ENCODE results near the gene RASSF5. TPM values are rescaled to one million over a fixed set of nuclear protein-coding genes. Genes with fewer than 3 reads are reported as not detected.

Gene RASSF5
- total and polyA plus RNA-seq, 10 of the 15 experiments (the other 5 are each of a cell fraction or from before 2014, with no cell fraction given): 14.0 to 89.6 (median 68.9) TPM

DNA sequence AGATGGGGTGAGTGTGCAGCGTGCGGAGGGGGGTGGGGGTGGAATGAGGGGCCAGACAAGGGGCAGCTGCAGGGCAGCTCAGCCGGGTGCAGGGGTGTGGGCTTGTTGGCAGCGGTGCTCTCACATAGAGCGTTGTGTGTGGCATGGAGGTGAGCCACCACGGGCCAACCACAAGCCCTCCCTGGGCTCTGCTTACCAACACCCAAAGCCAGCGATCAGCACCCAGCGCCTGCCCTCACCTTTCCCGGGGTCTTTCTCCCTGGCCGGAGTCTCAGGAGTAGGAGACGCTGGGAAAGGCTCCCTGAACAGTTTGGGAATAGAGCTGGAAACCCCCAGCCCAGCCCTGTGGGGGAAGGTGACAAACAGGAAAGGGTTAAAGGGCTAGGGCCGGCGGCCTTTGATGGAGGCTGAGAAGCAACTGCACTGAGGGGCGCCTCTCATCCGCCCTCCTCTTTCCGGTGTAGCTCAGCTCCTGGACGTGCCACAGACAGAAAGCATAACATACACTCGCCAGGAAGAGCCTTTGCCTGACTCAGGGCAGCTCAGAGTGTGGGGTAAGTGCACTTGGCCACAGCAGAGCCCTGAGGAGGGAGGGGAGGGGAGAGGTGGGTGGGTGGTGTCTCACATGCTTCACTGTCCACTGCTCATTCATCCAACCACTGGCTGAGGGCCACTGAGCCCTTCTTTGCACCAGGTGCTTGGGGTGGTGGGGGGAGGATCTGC lies 36.5 kb upstream of the RASSF5 start:
- CTCF ChIA-PET: interaction anchor here (0.7 to 4.1 kb wide), 23 partner anchors 9 to 1310 kb away, joined by 3 to 61 read pairs (median 6); partner anchors contain the start of gene DYRK3
- TF ChIP-seq TCF3 (IDR thresholded peaks at IDR 0.05; ENCODE audit: borderline replicate concordance, insufficient read depth, low read depth, low read length) (peak; percentile 70; the same call in 1 of the 2 replicates), KLF5 (IDR thresholded peaks at IDR 0.05; ENCODE audit: partially characterized antibody) (no peak), NBN (IDR thresholded peaks at IDR 0.05) (no peak), TAF1 (IDR thresholded peaks at IDR 0.05; ENCODE audit: borderline replicate concordance, low read depth, low read length) (peak; percentile 22; the same call in 1 of the 2 replicates), TCF12 (IDR thresholded peaks at IDR 0.05; ENCODE audit: low read depth, low read length) (peak; percentile 73), PAX5 (IDR thresholded peaks at IDR 0.05; ENCODE audit: borderline replicate concordance, low read depth, low read length) (peak; percentile 16; the same call in 1 of the 2 replicates), EED (IDR thresholded peaks at IDR 0.05; ENCODE audit: low read depth) (0 out of 2 replicates have a peak, but pooled peaks have one; percentile 0), POLR2AphosphoS5 (IDR thresholded peaks at IDR 0.05; ENCODE audit: low read length) (peak; percentile 49; the same call in 1 of the 2 replicates), LARP7 (IDR thresholded peaks at IDR 0.05) (peak; percentile 42; the same call in 1 of the 2 replicates), PBX3 (IDR thresholded peaks at IDR 0.05; ENCODE audit: insufficient replicate concordance, low read depth, low read length) (peak; percentile 5), ETV6 (conservative IDR thresholded peaks at IDR 0.05 in 1 of 2, IDR thresholded peaks at IDR 0.05 in 1 of 2; ENCODE audit: borderline replicate concordance in 1 of 2, low read depth in 1 of 2) (0 out of 4 replicates have a peak, but pooled peaks of 1 of the 2 experiments have one; percentile 1), EP300 (IDR thresholded peaks at IDR 0.05; ENCODE audit: borderline replicate concordance in 1 of 2, control insufficient read depth in 1 of 2, low read depth in 2 of 2, low read length in 2 of 2) (no peak), NR2F1 (conservative IDR thresholded peaks at IDR 0.05) (peak; percentile 50; the same call in 1 of the 2 replicates), YY1 (IDR thresholded peaks at IDR 0.05; ENCODE audit: low read depth, low read length) (0 out of 2 replicates have a peak, but pooled peaks have one; percentile 27), CBFB (IDR thresholded peaks at IDR 0.05; ENCODE audit: low read depth) (0 out of 2 replicates have a peak, but pooled peaks have one; percentile 22)
- TF ChIP-seq, protein P1, sequence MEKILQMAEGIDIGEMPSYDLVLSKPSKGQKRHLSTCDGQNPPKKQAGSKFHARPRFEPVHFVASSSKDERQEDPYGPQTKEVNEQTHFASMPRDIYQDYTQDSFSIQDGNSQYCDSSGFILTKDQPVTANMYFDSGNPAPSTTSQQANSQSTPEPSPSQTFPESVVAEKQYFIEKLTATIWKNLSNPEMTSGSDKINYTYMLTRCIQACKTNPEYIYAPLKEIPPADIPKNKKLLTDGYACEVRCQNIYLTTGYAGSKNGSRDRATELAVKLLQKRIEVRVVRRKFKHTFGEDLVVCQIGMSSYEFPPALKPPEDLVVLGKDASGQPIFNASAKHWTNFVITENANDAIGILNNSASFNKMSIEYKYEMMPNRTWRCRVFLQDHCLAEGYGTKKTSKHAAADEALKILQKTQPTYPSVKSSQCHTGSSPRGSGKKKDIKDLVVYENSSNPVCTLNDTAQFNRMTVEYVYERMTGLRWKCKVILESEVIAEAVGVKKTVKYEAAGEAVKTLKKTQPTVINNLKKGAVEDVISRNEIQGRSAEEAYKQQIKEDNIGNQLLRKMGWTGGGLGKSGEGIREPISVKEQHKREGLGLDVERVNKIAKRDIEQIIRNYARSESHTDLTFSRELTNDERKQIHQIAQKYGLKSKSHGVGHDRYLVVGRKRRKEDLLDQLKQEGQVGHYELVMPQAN (conservative IDR thresholded peaks at IDR 0.05): peak; percentile 16
- TF ChIP-seq, protein P2, sequence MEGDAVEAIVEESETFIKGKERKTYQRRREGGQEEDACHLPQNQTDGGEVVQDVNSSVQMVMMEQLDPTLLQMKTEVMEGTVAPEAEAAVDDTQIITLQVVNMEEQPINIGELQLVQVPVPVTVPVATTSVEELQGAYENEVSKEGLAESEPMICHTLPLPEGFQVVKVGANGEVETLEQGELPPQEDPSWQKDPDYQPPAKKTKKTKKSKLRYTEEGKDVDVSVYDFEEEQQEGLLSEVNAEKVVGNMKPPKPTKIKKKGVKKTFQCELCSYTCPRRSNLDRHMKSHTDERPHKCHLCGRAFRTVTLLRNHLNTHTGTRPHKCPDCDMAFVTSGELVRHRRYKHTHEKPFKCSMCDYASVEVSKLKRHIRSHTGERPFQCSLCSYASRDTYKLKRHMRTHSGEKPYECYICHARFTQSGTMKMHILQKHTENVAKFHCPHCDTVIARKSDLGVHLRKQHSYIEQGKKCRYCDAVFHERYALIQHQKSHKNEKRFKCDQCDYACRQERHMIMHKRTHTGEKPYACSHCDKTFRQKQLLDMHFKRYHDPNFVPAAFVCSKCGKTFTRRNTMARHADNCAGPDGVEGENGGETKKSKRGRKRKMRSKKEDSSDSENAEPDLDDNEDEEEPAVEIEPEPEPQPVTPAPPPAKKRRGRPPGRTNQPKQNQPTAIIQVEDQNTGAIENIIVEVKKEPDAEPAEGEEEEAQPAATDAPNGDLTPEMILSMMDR (IDR thresholded peaks at IDR 0.05 in 2 of 3, conservative IDR thresholded peaks at IDR 0.05 in 1 of 3; ENCODE audit: control insufficient read depth in 2 of 3, extremely low read depth in 1 of 3, insufficient read depth in 1 of 3, low read depth in 3 of 3, low read length in 3 of 3): no peak

More for the DNA sequence above, 36.5 kb upstream of the RASSF5 start:
- FAIRE-seq: no peak
- Histone ChIP-seq H3K36me3 (ENCODE audit: control insufficient read depth in 2 of 2, insufficient read depth in 2 of 2, low read length in 1 of 2) (peaks cover 7 to 10% of the 10 kb centered on the region in 2 experiments; a peak in 3 of 4 replicates), H3K79me2 (ENCODE audit: control insufficient read depth, insufficient read depth, low read length) (peaks cover 37% of the 10 kb centered on the region), H3K4me3 (peak overlapping the region; percentile 94), H3K9me3 (replicated peaks; ENCODE audit: control insufficient read depth, insufficient read depth, low read length) (no peaks in the 10 kb centered on the region), H3K27ac (ENCODE audit: control insufficient read depth, insufficient read depth) (peak overlapping the region; percentile 88), H3K9ac (ENCODE audit: control insufficient read depth, insufficient read depth, low read length) (peak overlapping the region; percentile 77), H3K4me2 (ENCODE audit: control insufficient read depth, insufficient read depth) (peak overlapping the region; percentile 99), H2AFZ (ENCODE audit: control insufficient read depth, low read depth, low read length) (peak overlapping the region; percentile 41), H3K4me1 (ENCODE audit: control insufficient read depth, insufficient read depth, low read length) (peaks cover 60% of the 10 kb centered on the region), H4K20me1 (ENCODE audit: control insufficient read depth, insufficient read depth) (no peaks in the 10 kb centered on the region), H3K27me3 (replicated peaks in 1 of 2; ENCODE audit: control insufficient read depth in 2 of 2, insufficient read depth in 2 of 2, low read length in 1 of 2) (no peaks in the 10 kb centered on the region)
- WGBS (ENCODE audit: insufficient coverage, insufficient replicate concordance, low lambda C conversion rate, missing lambda C conversion rate): under 1% methylated on average over 18 of the region's 18 CpGs
- peak; percentile 60 for ATAC-seq
- in situ Hi-C loops (cut with MboI): no loop called here
- BruUV-seq (replicated peaks): no TSS peak
- ChIA-PET POLR2A (interaction anchor here (0.6 to 4.3 kb wide), 20 partner anchors 8 to 877 kb away, joined by 3 to 37 read pairs (median 4); partner anchors contain the start of gene DYRK3), SMC1A (ENCODE audit: uncharacterized antibody, unreplicated experiment) (interaction anchor here (0.9 to 4.4 kb wide), 19 partner anchors 8 to 192 kb away, joined by 3 to 31 read pairs (median 8); partner anchors contain the start of genes EIF2D and RASSF5), RAD21 (ENCODE audit: unreplicated experiment) (interaction anchor here (0.8 to 3.6 kb wide), 24 partner anchors 9 to 511 kb away, joined by 3 to 55 read pairs (median 6); partner anchors contain the start of genes DYRK3 and RASSF5)
- DNase-seq (ENCODE audit: low read depth, low spot score): peak; percentile 68
- intact Hi-C loops (cut with micrococcal nuclease; ENCODE audit: unreplicated experiment): loop anchor here (2.0 to 5.0 kb wide), 2 partner anchors 34 to 86 kb away; no protein-coding TSS in a partner anchor
